WTC11 (cell line): ENCODE data around the gene HNF1A.

Experiments used
- ATF6 ChIP-seq: sonication (generic); formaldehyde crosslinking; IDR thresholded peaks from 2 replicates; pipeline ENCODE4 v1.8.1; 2023; ENCODE audit warnings: mild to moderate bottlenecking, missing genetic modification reagents
- E2F1 ChIP-seq: sonication (generic); formaldehyde crosslinking; IDR thresholded peaks from 2 replicates; pipeline ENCODE4 v1.8.0; 2022; ENCODE audit warnings: mild to moderate bottlenecking, missing genetic modification reagents
- ESRRA ChIP-seq: sonication (generic); formaldehyde crosslinking; IDR thresholded peaks from 2 replicates; pipeline ENCODE4 v1.8.1; 2022; ENCODE audit warnings: mild to moderate bottlenecking, missing genetic modification reagents, borderline replicate concordance
- MLX ChIP-seq: sonication (generic); formaldehyde crosslinking; IDR thresholded peaks from 2 replicates; pipeline ENCODE4 v1.8.1; 2023; ENCODE audit warnings: mild to moderate bottlenecking, missing genetic modification reagents, moderate library complexity
- NFYB ChIP-seq: sonication (generic); formaldehyde crosslinking; conservative IDR thresholded peaks from 2 replicates; pipeline ENCODE4 v1.8.0; 2022; ENCODE audit warnings: low read depth, missing genetic modification reagents
- SP1 ChIP-seq: sonication (generic); formaldehyde crosslinking; conservative IDR thresholded peaks from 2 replicates; pipeline ENCODE4 v1.8.1; 2022; ENCODE audit warnings: missing genetic modification reagents
- TF ChIP-seq, protein P1 (sequence below): fragments of 250-450 bp; sonication (Bioruptor Pico); conservative IDR thresholded peaks from 2 replicates; pipeline ENCODE4 v1.9.0; 2021; ENCODE audit warnings: mild to moderate bottlenecking
- TF ChIP-seq, protein P2 (sequence below): fragments of 200-600 bp; IDR thresholded peaks from 2 replicates; pipeline ENCODE4 v1.8.0; 2022; ENCODE audit warnings: antibody characterized with exemption
- TF ChIP-seq, protein P3 (sequence below): sonication (generic); formaldehyde crosslinking; conservative IDR thresholded peaks from 2 replicates; pipeline ENCODE4 v1.8.1; 2022; ENCODE audit warnings: mild to moderate bottlenecking, missing genetic modification reagents

DNA sequence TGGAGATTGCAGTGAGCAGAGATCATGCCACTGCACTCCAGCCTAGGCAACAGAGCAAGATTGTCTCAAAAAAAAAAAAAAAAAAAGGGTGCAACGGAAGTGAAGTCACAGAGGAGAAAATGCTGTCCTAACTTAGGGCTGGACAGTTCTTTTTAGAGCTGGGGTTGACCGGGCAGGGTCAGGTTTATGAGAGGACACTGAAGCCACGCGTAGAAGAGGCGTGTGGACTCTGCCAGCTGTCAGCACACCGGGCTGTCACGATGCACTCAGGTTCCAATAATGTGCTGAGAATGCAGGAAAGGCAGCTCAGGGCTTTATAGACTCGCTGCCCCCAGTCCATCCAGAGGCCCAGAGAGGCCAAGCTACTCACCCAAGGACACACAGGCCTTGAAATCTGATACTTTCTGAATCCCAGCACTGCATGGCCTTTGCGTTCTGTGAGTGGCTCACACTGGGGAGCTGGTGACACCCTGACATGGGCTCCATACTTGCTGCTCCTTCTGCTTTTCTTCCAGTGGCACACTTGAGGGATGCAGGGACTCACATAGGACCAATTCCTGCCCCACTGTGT is 45.3 kb upstream of the HNF1A start:
- TF ChIP-seq, protein P1, sequence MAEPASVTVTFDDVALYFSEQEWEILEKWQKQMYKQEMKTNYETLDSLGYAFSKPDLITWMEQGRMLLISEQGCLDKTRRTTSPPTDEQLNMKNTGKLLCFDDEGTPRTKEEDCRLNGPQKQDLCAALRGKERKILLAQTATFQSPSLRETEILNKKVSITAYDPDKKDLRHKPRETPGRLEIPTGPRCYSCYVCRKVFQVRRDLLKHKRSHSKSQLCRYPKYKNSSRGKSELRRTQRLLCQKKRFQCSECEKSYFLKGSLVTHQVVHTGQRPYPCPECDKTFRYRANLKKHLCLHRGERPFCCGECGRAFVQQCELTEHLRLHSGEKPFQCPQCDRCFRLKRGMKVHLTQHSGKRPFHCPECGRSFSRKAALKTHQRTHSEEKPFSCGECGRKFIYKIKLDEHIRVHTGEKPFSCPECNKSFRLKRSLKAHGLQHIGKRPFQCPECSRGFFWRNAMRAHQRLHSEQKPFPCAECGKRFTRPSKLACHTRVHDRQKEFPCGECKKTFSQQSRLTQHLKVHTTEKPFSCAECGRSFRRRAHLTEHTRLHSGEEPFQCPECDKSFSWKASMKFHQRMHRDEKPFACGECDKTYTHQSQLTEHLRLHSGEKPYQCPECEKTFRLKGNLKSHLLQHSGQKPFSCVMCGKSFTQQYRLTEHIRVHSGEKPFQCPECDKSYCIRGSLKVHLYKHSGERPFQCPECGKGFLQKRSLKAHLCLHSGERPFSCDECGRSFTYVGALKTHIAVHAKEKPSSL (CRISPR knock-in tag), result no peak
- TF ChIP-seq ATF6 (no peak), MLX (CRISPR knock-in tag) (no peak), NFYB (CRISPR knock-in tag) (no peak), E2F1 (no peak), SP1 (no peak), ESRRA (CRISPR knock-in tag) (no peak)
- TF ChIP-seq, protein P2, sequence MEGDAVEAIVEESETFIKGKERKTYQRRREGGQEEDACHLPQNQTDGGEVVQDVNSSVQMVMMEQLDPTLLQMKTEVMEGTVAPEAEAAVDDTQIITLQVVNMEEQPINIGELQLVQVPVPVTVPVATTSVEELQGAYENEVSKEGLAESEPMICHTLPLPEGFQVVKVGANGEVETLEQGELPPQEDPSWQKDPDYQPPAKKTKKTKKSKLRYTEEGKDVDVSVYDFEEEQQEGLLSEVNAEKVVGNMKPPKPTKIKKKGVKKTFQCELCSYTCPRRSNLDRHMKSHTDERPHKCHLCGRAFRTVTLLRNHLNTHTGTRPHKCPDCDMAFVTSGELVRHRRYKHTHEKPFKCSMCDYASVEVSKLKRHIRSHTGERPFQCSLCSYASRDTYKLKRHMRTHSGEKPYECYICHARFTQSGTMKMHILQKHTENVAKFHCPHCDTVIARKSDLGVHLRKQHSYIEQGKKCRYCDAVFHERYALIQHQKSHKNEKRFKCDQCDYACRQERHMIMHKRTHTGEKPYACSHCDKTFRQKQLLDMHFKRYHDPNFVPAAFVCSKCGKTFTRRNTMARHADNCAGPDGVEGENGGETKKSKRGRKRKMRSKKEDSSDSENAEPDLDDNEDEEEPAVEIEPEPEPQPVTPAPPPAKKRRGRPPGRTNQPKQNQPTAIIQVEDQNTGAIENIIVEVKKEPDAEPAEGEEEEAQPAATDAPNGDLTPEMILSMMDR, result no peak
- TF ChIP-seq, protein P3, sequence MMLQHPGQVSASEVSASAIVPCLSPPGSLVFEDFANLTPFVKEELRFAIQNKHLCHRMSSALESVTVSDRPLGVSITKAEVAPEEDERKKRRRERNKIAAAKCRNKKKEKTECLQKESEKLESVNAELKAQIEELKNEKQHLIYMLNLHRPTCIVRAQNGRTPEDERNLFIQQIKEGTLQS (CRISPR knock-in tag), result no peak
